Skeletal muscle satellite cell (primary cell): ENCODE results near the gene PHF21A.

Experiments
- H3K27me3 ChIP-seq: 2 replicates; pipeline ENCODE4 v1.7.0; 2013; ENCODE audit warnings: low read length; ENCODE audit not compliant: control insufficient read depth, insufficient read depth
- H3K36me3 ChIP-seq: 2 replicates; pipeline ENCODE4 v1.7.0; 2013; ENCODE audit warnings: mild to moderate bottlenecking, control low read depth, low read length; ENCODE audit not compliant: insufficient read depth
- H3K4me1 ChIP-seq: 2 replicates; pipeline ENCODE4 v1.7.0; 2013; ENCODE audit warnings: low read length; ENCODE audit not compliant: control insufficient read depth, insufficient read depth
- H3K4me2 ChIP-seq: 2 replicates; pipeline ENCODE4 v1.7.0; 2013; ENCODE audit warnings: mild to moderate bottlenecking, low read length
- H3K4me3 ChIP-seq: 2 replicates; pipeline ENCODE4 v1.7.0; 2013; ENCODE audit warnings: low read length
- H3K9ac ChIP-seq: 2 replicates; pipeline ENCODE4 v1.7.0; 2013; ENCODE audit warnings: mild to moderate bottlenecking, low read depth, low read length, moderate library complexity
- H3K9me3 ChIP-seq: replicated peaks from 2 replicates; pipeline ENCODE4 v1.7.0; 2013; ENCODE audit warnings: mild to moderate bottlenecking, control low read depth, low read length

Gene PHF21A

GRCh38 chr11:45930951-45931570 lies 190.2 kb downstream of the PHF21A start:
- Histone ChIP-seq H3K4me1 (peaks cover 9% of the 10 kb centered on the region), H3K36me3 (peaks cover 31% of the 10 kb centered on the region), H3K4me2 (no peak overlapping the region)

GRCh38 chr11:45930031-45930794 lies 191.0 kb downstream of the PHF21A start:
- no peak overlapping the region for H3K4me2 ChIP-seq
- H3K4me1 ChIP-seq, result peaks cover 9% of the 10 kb centered on the region
- H3K9ac ChIP-seq, result no peak overlapping the region
- H3K4me3 ChIP-seq, result no peak overlapping the region
- no peaks in the 10 kb centered on the region for H3K9me3 ChIP-seq
- no peaks in the 10 kb centered on the region for H3K27me3 ChIP-seq
- H3K36me3 ChIP-seq, result peaks cover 27% of the 10 kb centered on the region

More at GRCh38 chr11:45930951-45931570, 190.2 kb downstream of the PHF21A start:
- Histone ChIP-seq H3K27me3 (no peaks in the 10 kb centered on the region), H3K9ac (no peak overlapping the region), H3K4me3 (no peak overlapping the region), H3K9me3 (no peaks in the 10 kb centered on the region)

- peaks cover 21% of the 10 kb centered on the region for H3K36me3 ChIP-seq
- no peaks in the 10 kb centered on the region for H3K9me3 ChIP-seq
- no peak overlapping the region for H3K4me2 ChIP-seq
- H3K4me3 ChIP-seq, result no peak overlapping the region
- H3K4me1 ChIP-seq, result peaks cover 9% of the 10 kb centered on the region
- peaks cover 5% of the 10 kb centered on the region for H3K27me3 ChIP-seq
- H3K9ac ChIP-seq, result no peak overlapping the region
Observed at GRCh38 chr11:45929486-45930030, 191.7 kb downstream of the PHF21A start.

DNA sequence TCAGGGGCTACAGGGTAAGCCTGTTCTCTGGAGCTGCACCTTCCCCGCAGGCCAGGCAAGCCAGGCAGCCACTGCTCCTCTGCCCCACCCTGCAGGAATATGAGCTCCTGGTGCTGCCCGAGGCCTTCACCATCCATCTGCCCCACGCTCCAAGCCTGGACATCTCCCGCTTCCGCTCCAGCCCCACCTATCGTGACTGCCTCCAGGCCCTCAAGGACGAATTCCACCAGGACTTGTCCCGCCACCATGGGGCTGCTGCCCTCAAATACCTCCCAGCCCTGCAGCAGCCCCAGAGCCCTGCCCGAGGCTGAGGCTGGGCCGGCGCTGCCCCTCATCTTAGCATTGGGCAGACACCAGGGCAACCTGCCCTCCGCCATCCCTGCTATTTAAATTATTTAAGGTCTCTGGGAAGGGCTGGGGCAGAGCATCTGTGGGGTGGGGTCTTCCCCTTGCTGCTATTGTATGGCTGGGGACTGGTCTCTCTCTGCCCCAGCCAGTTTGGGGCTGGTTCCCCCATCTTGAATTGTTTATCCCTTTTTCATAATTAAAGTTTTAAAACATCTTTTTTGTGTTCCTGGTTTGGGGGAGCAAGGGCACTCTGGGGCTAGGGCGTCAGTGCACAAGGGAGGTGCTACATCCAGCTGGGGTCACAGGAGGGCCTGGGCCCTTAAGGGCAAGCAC lies 192.6 kb downstream of the PHF21A start:
- Histone ChIP-seq H3K27me3 (peaks cover 12% of the 10 kb centered on the region), H3K9ac (no peak overlapping the region), H3K9me3 (no peaks in the 10 kb centered on the region), H3K4me3 (no peak overlapping the region), H3K36me3 (peaks cover 12% of the 10 kb centered on the region), H3K4me1 (peaks cover 9% of the 10 kb centered on the region), H3K4me2 (no peak overlapping the region)

DNA sequence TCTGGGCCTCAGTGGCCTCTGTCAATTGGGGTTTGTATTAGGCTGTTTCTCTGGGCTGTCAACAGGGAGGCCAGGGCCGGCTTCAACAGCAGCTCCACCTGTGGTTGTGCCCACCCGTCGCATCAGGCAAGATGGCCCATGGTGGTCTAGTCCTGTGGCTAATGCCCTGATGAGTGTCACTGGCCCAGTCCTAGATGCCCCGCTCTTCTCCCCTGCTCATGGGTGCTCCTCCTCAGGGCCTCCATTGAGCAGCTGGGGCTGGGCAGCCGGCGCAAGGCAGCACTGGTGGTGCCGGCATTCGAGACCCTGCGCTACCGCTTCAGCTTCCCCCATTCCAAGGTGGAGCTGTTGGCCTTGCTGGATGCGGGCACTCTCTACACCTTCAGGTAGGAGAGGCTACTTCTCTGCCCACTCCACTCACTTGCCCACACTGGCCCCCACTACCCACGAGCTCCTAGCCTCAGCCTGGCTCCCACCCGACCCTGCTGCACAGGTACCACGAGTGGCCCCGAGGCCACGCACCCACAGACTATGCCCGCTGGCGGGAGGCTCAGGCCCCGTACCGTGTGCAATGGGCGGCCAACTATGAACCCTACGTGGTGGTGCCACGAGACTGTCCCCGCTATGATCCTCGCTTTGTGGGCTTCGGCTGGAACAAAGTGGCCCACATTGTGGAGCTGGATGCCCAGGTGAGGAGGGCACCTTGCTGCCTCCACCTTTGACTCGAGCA lies 193.4 kb downstream of the PHF21A start:
- peaks cover 9% of the 10 kb centered on the region for H3K4me1 ChIP-seq
- no peak overlapping the region for H3K4me3 ChIP-seq
- no peaks in the 10 kb centered on the region for H3K9me3 ChIP-seq
- H3K36me3 ChIP-seq, result peaks cover 5% of the 10 kb centered on the region
- no peak overlapping the region for H3K4me2 ChIP-seq
- H3K9ac ChIP-seq, result no peak overlapping the region
- peaks cover 19% of the 10 kb centered on the region for H3K27me3 ChIP-seq

GRCh38 chr11:45927332-45927683 lies 193.9 kb downstream of the PHF21A start:
- H3K9me3 ChIP-seq, result no peaks in the 10 kb centered on the region
- no peak overlapping the region for H3K4me2 ChIP-seq
- peaks cover 25% of the 10 kb centered on the region for H3K27me3 ChIP-seq
- no peak overlapping the region for H3K4me3 ChIP-seq
- no peak overlapping the region for H3K9ac ChIP-seq
- H3K36me3 ChIP-seq, result peaks cover 5% of the 10 kb centered on the region
- H3K4me1 ChIP-seq, result peaks cover 11% of the 10 kb centered on the region

DNA sequence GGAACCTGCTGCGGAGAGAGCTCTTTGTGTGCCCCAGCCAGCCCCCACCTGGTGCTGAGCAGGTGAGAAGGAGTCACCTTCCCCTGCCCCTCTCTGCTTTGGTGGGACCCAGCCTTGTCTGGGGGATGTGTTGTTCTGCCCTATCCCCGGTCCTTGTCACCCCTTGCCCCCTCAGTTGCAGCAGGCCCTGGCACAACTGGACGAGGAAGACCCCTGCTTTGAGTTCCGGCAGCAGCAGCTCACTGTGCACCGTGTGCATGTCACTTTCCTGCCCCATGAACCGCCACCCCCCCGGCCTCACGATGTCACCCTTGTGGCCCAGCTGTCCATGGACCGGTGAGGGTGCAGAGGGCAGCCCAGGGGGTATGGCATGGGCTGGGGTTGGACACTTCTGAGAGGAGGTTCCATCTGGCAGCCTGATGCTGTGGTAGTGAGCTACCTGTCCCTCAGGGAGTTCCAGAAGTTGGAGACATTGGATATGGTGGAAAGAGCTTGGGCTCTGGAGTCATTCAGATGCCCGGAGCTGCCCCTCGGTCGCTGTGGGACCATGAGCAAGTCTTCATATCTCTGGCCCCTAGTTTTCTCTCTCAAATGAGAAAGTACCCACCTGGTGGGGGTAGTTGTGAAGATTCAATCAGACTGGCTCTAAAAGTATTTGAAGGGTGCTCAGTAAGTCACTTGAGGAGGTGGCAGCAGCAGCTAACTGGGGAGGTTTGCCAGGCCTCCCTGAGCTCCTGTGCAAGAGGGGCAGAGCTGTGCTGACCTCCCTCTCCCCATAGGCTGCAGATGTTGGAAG lies 194.5 kb downstream of the PHF21A start:
- H3K4me2 ChIP-seq, result no peak overlapping the region
- peaks cover 11% of the 10 kb centered on the region for H3K4me1 ChIP-seq
- H3K36me3 ChIP-seq, result peaks cover 2% of the 10 kb centered on the region
- H3K9ac ChIP-seq, result no peak overlapping the region
- H3K27me3 ChIP-seq, result peaks cover 26% of the 10 kb centered on the region
- H3K4me3 ChIP-seq, result no peak overlapping the region
- H3K9me3 ChIP-seq, result no peaks in the 10 kb centered on the region

DNA sequence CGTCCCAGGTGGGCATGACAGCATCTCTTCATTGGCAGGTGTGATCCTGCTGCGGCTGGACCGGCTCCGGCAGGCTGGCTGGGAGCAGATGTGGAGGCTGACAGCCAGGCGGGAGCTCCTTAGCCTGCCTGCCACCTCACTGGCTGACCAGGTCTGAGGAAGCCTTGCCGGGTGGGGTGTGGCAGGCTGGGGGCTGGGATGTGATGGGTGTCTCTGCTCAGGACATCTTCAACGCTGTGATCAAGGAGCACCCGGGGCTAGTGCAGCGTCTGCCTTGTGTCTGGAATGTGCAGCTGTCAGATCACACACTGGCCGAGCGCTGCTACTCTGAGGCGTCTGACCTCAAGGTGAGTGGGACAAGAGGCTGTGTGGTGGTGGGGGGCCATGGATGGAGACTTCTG lies 195.3 kb downstream of the PHF21A start:
- H3K36me3 ChIP-seq, result no peaks in the 10 kb centered on the region

GRCh38 chr11:45925550-45925949 lies 195.7 kb downstream of the PHF21A start:
- Histone ChIP-seq H3K9ac (no peak overlapping the region), H3K4me2 (no peak overlapping the region), H3K9me3 (no peaks in the 10 kb centered on the region), H3K4me1 (peaks cover 11% of the 10 kb centered on the region), H3K27me3 (peaks cover 26% of the 10 kb centered on the region), H3K4me3 (no peak overlapping the region), H3K36me3 (no peaks in the 10 kb centered on the region)

More for the DNA sequence above, 195.3 kb downstream of the PHF21A start:
- Histone ChIP-seq H3K27me3 (peaks cover 26% of the 10 kb centered on the region), H3K9me3 (no peaks in the 10 kb centered on the region), H3K9ac (no peak overlapping the region), H3K4me3 (no peak overlapping the region), H3K4me1 (peaks cover 11% of the 10 kb centered on the region), H3K4me2 (no peak overlapping the region)

DNA sequence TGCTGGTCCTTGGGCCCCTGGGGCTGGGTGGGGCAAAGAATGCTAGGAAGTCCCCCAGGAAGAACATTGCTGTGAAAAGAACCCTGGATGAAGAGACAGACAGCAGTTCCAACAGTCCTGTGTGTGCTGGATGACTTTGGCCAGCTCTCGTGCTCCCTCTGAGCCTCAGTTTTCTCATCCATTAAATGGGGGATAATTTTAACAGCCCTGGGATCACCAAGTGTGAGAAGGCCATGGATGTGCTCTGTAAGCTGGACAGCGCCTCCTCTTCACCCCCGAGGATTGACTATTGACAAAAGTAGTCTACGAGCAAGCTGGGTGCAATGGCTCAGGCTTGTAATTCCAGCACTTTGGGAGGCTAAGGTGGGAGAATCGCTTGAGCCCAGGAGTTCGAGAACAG lies 196.3 kb downstream of the PHF21A start:
- H3K4me2 ChIP-seq, result no peak overlapping the region
- no peak overlapping the region for H3K4me3 ChIP-seq
- no peak overlapping the region for H3K9ac ChIP-seq
- H3K36me3 ChIP-seq, result no peaks in the 10 kb centered on the region
- peaks cover 7% of the 10 kb centered on the region for H3K4me1 ChIP-seq
- H3K27me3 ChIP-seq, result peaks cover 26% of the 10 kb centered on the region
- no peaks in the 10 kb centered on the region for H3K9me3 ChIP-seq
